Measurements from ENCODE around the gene C3orf20. TPM values are rescaled to one million over a fixed set of nuclear protein-coding genes. Genes with fewer than 3 reads are reported as not detected.

C3orf20 gene
- total RNA-seq, 1 experiment from 2014 or later = not detected

DNA sequence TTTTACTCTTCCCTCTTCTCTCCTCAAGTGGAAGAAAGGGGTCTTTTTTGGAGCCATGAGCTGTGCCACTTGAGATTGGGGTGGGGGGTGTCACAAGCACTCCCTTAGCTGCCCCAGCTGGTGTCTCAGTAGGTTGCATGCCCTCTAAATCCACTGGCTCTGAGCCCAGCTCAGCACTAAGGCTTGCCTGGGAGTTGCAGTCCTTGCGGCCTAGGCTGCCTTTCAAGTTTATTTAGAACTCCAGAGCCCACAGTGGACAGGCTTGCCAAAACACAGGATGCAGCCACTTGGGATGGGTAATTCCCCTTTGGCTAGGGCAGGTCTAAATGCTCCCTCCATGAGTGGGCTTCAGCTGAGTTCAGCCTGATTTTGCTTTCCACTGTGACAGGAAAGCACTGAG lies 24.7 kb downstream of the C3orf20 start:
- no peak for TF ChIP-seq JAZF1 (CRISPR knock-in tag; IDR thresholded peaks at IDR 0.05)
- TF ChIP-seq PRRX2 (CRISPR knock-in tag; IDR thresholded peaks at IDR 0.05) = no peak
- no peak for TF ChIP-seq MYBL2 (CRISPR knock-in tag; IDR thresholded peaks at IDR 0.05)
- no peak for TF ChIP-seq HMGA2 (CRISPR knock-in tag; IDR thresholded peaks at IDR 0.05)
- TF ChIP-seq TCF7 (CRISPR knock-in tag; IDR thresholded peaks at IDR 0.05; ENCODE audit: low read depth) = no peak
- no peak for TF ChIP-seq CBFB (CRISPR knock-in tag; IDR thresholded peaks at IDR 0.05; ENCODE audit: low read depth)
- no peak for TF ChIP-seq JUN (CRISPR knock-in tag; IDR thresholded peaks at IDR 0.05)
- no peak for TF ChIP-seq ETV6 (CRISPR knock-in tag; IDR thresholded peaks at IDR 0.05)
- TF ChIP-seq TEAD4 (CRISPR knock-in tag; IDR thresholded peaks at IDR 0.05) = no peak
- TF ChIP-seq ZBTB21 (CRISPR knock-in tag; IDR thresholded peaks at IDR 0.05; ENCODE audit: borderline replicate concordance) = no peak
- no peak for TF ChIP-seq NR1H2 (CRISPR knock-in tag; IDR thresholded peaks at IDR 0.05)
- TF ChIP-seq ERG (CRISPR knock-in tag; IDR thresholded peaks at IDR 0.05) = no peak
- TF ChIP-seq NFYB (CRISPR knock-in tag; conservative IDR thresholded peaks at IDR 0.05; ENCODE audit: low read depth) = no peak
- no peak for TF ChIP-seq RELA (CRISPR knock-in tag; IDR thresholded peaks at IDR 0.05; ENCODE audit: borderline replicate concordance)
- TF ChIP-seq ZNF416 (CRISPR knock-in tag; IDR thresholded peaks at IDR 0.05) = no peak
- TF ChIP-seq E2F4 (CRISPR knock-in tag; IDR thresholded peaks at IDR 0.05; ENCODE audit: borderline replicate concordance, low read depth) = no peak
- TF ChIP-seq NFE2L1 (CRISPR knock-in tag; IDR thresholded peaks at IDR 0.05) = no peak
- TF ChIP-seq GABPB1 (CRISPR knock-in tag; IDR thresholded peaks at IDR 0.05) = no peak
- ChIA-PET CTCF (no interaction called here), POLR2A (interaction anchor here (1.0 kb wide), 1 partner anchor 11 kb away, joined by 3 read pairs; no protein-coding TSS in a partner anchor)
- ATAC-seq (no peak), DNase-seq (ENCODE audit: low spot score) (no peak)
- H3K4me3 Mint-ChIP-seq = no peak overlapping the region
- H3K27me3 Mint-ChIP-seq (ENCODE audit: low read depth) = peaks cover 7% of the 10 kb centered on the region
- no peaks in the 10 kb centered on the region for H3K4me1 Mint-ChIP-seq
- H3K9me3 Mint-ChIP-seq = peaks cover 8% of the 10 kb centered on the region; the same call in 1 of the 2 replicates
- H3K27ac Mint-ChIP-seq = no peak overlapping the region
- H3K36me3 Mint-ChIP-seq = no peaks in the 10 kb centered on the region

GRCh38 chr3:14700891-14701290 lies 25.9 kb downstream of the C3orf20 start:
- CTCF ChIA-PET = no interaction called here
- H3K27me3 Mint-ChIP-seq (ENCODE audit: low read depth) = peaks cover 6% of the 10 kb centered on the region; the same call in 1 of the 2 replicates
- no peaks in the 10 kb centered on the region for H3K36me3 Mint-ChIP-seq
- no peak for TF ChIP-seq NR2C2 (CRISPR knock-in tag; IDR thresholded peaks at IDR 0.05)
- TF ChIP-seq NFE2L1 (CRISPR knock-in tag; IDR thresholded peaks at IDR 0.05) = no peak
- no peak for TF ChIP-seq NFYB (CRISPR knock-in tag; conservative IDR thresholded peaks at IDR 0.05; ENCODE audit: low read depth)
- TF ChIP-seq CREB1 (CRISPR knock-in tag; IDR thresholded peaks at IDR 0.05) = no peak
- no peak for TF ChIP-seq ZMAT4 (CRISPR knock-in tag; IDR thresholded peaks at IDR 0.05)
- TF ChIP-seq ZNF232 (CRISPR knock-in tag; IDR thresholded peaks at IDR 0.05) = no peak
- no peak for TF ChIP-seq PRRX2 (CRISPR knock-in tag; IDR thresholded peaks at IDR 0.05)
- no peak for TF ChIP-seq ZNF317 (CRISPR knock-in tag; IDR thresholded peaks at IDR 0.05; ENCODE audit: borderline replicate concordance, low read depth)
- H3K4me3 Mint-ChIP-seq = no peak overlapping the region
- POLR2A ChIA-PET = no interaction called here
- no peak for ATAC-seq
- H3K9me3 Mint-ChIP-seq = peaks cover 8% of the 10 kb centered on the region; the same call in 1 of the 2 replicates
- DNase-seq (ENCODE audit: low spot score) = no peak
- no peaks in the 10 kb centered on the region for H3K4me1 Mint-ChIP-seq
- H3K27ac Mint-ChIP-seq = no peak overlapping the region

DNA sequence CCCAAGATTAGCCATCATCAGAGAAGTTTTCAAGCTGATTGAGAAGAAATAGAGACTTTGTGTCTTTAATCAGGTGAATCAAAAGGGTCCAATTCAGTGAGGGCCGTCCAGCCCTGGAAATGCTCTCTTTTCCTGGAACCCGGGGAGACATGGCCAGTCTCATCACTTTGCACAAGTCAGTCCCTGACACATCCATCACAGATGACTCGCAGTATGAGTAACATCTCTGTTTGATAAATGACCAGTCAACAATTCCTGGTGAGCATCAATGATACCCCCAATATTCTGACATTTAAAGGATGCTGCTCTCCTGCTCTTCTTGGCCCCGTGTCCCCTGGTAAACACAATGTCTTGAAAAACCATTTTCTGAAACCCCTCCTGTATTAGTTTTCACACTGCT lies 26.7 kb downstream of the C3orf20 start:
- Mint-ChIP-seq H3K4me1 (no peaks in the 10 kb centered on the region), H3K36me3 (no peaks in the 10 kb centered on the region)
- TF ChIP-seq KAT7 (CRISPR knock-in tag; IDR thresholded peaks at IDR 0.05; ENCODE audit: borderline replicate concordance) = no peak
- no peak for TF ChIP-seq ATF6 (CRISPR knock-in tag; IDR thresholded peaks at IDR 0.05)
- TF ChIP-seq IRF2 (CRISPR knock-in tag; IDR thresholded peaks at IDR 0.05; ENCODE audit: borderline replicate concordance, low read depth) = no peak
- TF ChIP-seq NR3C1 (CRISPR knock-in tag; conservative IDR thresholded peaks at IDR 0.05; ENCODE audit: low read depth) = no peak
- TF ChIP-seq, protein P1, sequence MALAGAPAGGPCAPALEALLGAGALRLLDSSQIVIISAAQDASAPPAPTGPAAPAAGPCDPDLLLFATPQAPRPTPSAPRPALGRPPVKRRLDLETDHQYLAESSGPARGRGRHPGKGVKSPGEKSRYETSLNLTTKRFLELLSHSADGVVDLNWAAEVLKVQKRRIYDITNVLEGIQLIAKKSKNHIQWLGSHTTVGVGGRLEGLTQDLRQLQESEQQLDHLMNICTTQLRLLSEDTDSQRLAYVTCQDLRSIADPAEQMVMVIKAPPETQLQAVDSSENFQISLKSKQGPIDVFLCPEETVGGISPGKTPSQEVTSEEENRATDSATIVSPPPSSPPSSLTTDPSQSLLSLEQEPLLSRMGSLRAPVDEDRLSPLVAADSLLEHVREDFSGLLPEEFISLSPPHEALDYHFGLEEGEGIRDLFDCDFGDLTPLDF (CRISPR knock-in tag; IDR thresholded peaks at IDR 0.05) = no peak
- TF ChIP-seq PRRX2 (CRISPR knock-in tag; IDR thresholded peaks at IDR 0.05) = no peak

More for the DNA sequence above, 26.7 kb downstream of the C3orf20 start:
- peaks cover 8% of the 10 kb centered on the region; the same call in 1 of the 2 replicates for H3K9me3 Mint-ChIP-seq
- CTCF ChIA-PET = no interaction called here
- no peak overlapping the region for H3K27ac Mint-ChIP-seq
- no peak overlapping the region for H3K4me3 Mint-ChIP-seq
- no peak for DNase-seq (ENCODE audit: low spot score)
- POLR2A ChIA-PET = no interaction called here
- no peak for ATAC-seq
- peaks cover 6% of the 10 kb centered on the region; the same call in 1 of the 2 replicates for H3K27me3 Mint-ChIP-seq (ENCODE audit: low read depth)

Measured in WTC11 (cell line).